HG02981 (cell line): ENCODE measurements around the gene TCEAL3.
"Not testable (repeated sequence)": the region's sequence is repeated elsewhere in the genome, so short reads cannot be mapped to it uniquely, and the experiment has no call there.

ENCODE experiments used
- ATAC-seq: cut with Tn5 transposase; IDR thresholded peaks from one replicate; pipeline ENCODE4 v1.9.1; 2021; ENCODE audit warnings: mild to moderate bottlenecking, moderate library complexity; ENCODE audit not compliant: unreplicated experiment

The TCEAL3 gene

DNA sequence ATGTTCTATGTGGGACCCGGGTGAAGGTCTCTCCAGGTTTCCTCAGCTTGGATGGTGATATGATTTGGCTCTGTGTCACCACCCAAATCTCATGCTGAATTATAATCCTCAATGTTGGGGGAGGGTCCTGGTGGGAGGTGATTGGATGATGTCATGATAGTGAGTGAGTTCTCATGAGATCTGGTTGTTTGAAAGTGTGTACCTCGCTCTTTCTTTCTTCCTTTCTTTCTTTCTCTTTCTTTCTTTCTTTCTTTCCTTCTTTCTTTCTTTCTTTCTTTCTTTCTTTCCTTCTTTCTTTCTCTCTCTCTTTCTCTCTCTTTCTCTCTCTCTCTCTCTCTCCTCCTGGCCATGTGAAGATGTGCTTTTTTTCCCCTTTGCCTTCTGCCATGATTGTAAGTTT lies 51.7 kb downstream of the TCEAL3 start:
- not testable (repeated sequence) for ATAC-seq
